Panc1 (cell line): ENCODE data around the gene BCL2L1. TPM values are rescaled to one million over a fixed set of nuclear protein-coding genes. Genes with fewer than 3 reads are reported as not detected.

Experiments
- ATAC-seq: fragments of 200-7000 bp; cut with Tn5 transposase; 2 replicates; pipeline ENCODE4 v1.9.1; 2020; ENCODE audit warnings: mild to moderate bottlenecking, moderate library complexity
- BruUV-seq: library from RNA; stranded (reverse); fragments of 400-500 nt; replicated peaks from 2 replicates; lab custom pipeline; 2021; lab: Mats Ljungman, UMichigan
- CTCF ChIA-PET: fragments of 300-600 bp; sonication (Branson Sonifier 250); formaldehyde crosslinking; loops from one replicate; lab custom pipeline; 2022; ENCODE audit warnings: antibody characterized with exemption; lab: Charles Lee
- POLR2A ChIA-PET: fragments of 300-600 bp; sonication (Branson Sonifier 250); formaldehyde crosslinking; loops from one replicate; lab custom pipeline; 2022; ENCODE audit warnings: antibody characterized with exemption; lab: Charles Lee
- DNase-seq: peaks from one replicate; pipeline ENCODE4 v3.0.0-alpha.2; 2010; ENCODE audit warnings: low read depth, low spot score
- H3K27ac ChIP-seq: 2 replicates; pipeline ENCODE4 v1.5.1; 2011; ENCODE audit warnings: mild to moderate bottlenecking, low read length, inconsistent platforms
- H3K27me3 ChIP-seq: fragments of 200-500 bp; sonication (Bioruptor generic); 2 replicates; pipeline ENCODE4 v1.6.0; 2014; ENCODE audit warnings: low read length, inconsistent platforms; ENCODE audit not compliant: control insufficient read depth, insufficient read depth
- H3K36me3 ChIP-seq: fragments of 200-500 bp; sonication (Bioruptor generic); 2 replicates; pipeline ENCODE4 v1.5.1; 2014; ENCODE audit warnings: inconsistent platforms, mild to moderate bottlenecking, low read length, moderate library complexity; ENCODE audit not compliant: control insufficient read depth, insufficient read depth
- H3K4me1 ChIP-seq: 2 replicates; pipeline ENCODE4 v1.5.1; 2011; ENCODE audit warnings: inconsistent platforms, mild to moderate bottlenecking, low read length, moderate library complexity; ENCODE audit not compliant: control insufficient read depth, insufficient read depth
- H3K4me3 ChIP-seq, 2 experiments: 2 replicates each; pipeline ENCODE4 v1.5.1; 2011 to 2012; ENCODE audit warnings: low read depth in 2 of 2, low read length in 2 of 2, mild to moderate bottlenecking in 2 of 2, inconsistent platforms in 1 of 2, moderate library complexity in 1 of 2
- H3K9me3 ChIP-seq: fragments of 200-500 bp; sonication (Bioruptor generic); 2 replicates; pipeline ENCODE4 v1.5.1; 2014; ENCODE audit warnings: low read depth, mild to moderate bottlenecking, inconsistent platforms, low read length, moderate library complexity; ENCODE audit not compliant: control insufficient read depth, insufficient read depth
- POLR2AphosphoS5 ChIP-seq: IDR thresholded peaks from 2 replicates; pipeline ENCODE4 v1.6.1; 2012; ENCODE audit warnings: mild to moderate bottlenecking, low read depth, low read length, moderate library complexity
- REST ChIP-seq, 2 experiments: IDR thresholded peaks; 2 replicates each; pipeline ENCODE4 v1.6.1; 2011 to 2012; ENCODE audit warnings: low read depth in 2 of 2, control low read depth in 1 of 2, low read length in 1 of 2, mild to moderate bottlenecking in 1 of 2, moderate library complexity in 1 of 2; ENCODE audit not compliant: insufficient read depth in 1 of 2
- SIN3A ChIP-seq: IDR thresholded peaks from 2 replicates; pipeline ENCODE4 v1.6.1; 2012; ENCODE audit warnings: low read depth, mild to moderate bottlenecking, low read length, moderate library complexity, borderline replicate concordance; ENCODE audit not compliant: insufficient read depth
- TCF7L2 ChIP-seq: IDR thresholded peaks from 2 replicates; pipeline ENCODE4 v1.6.1; 2011; ENCODE audit warnings: mild to moderate bottlenecking, low read depth, low read length, inconsistent platforms
- in situ Hi-C: cut with HindIII; loops from 2 replicates; pipeline ENCODE4 v1.10.0; 2016; ENCODE audit warnings: low sequenced_read_pairs, low pct_unique_long_range_greater_than_20kb
- intact Hi-C: fragments of 100-400 bp; cut with micrococcal nuclease; formaldehyde crosslinking; loops from one replicate; pipeline ENCODE4 v1.10.0; 2022; ENCODE audit not compliant: unreplicated experiment
- total RNA-seq: library from RNA; stranded (reverse); gene quantifications from one replicate; pipeline ENCODE4 v1.2.1, GENCODE V29; 2021; ENCODE audit not compliant: unreplicated experiment
- TF ChIP-seq, protein P1 (sequence below): fragments of 450-650 bp; IDR thresholded peaks from 2 replicates; pipeline ENCODE4 v1.5.1; 2017; ENCODE audit warnings: mild to moderate bottlenecking

Gene BCL2L1
- total RNA-seq, 1 experiment from 2014 or later = 150 TPM

DNA sequence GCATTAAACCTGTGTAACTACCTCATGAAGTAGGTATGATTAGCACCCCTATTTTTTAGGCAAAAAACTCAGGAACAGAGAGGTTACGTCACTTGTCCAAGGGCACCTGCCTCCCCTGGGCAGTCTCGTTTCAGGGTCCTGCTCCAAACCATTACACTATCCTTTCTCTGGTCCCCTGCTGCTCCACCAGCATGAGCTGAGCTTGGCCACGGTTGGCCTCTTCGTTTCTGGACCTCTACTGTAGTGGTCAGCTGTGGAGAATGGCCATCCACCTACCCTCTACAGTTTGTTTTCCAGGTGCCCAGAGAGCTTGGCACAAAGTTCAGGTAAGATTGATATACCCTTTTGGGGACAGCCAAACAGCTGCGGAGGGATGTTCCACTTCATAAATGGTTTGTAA lies 68.1 kb downstream of the BCL2L1 start:
- H3K27ac ChIP-seq = no peak overlapping the region
- in situ Hi-C loops = loop anchor here (5.0 kb wide), 1 partner anchor 33 kb away; no protein-coding TSS in a partner anchor
- no peak for TF ChIP-seq SIN3A
- no peak for TF ChIP-seq REST (IDR thresholded peaks at IDR 0.05; ENCODE audit: insufficient read depth in 1 of 2, low read depth in 2 of 2, low read length in 1 of 2)
- TF ChIP-seq POLR2AphosphoS5 = no peak
- no peak for TF ChIP-seq TCF7L2
- TF ChIP-seq, protein P1, sequence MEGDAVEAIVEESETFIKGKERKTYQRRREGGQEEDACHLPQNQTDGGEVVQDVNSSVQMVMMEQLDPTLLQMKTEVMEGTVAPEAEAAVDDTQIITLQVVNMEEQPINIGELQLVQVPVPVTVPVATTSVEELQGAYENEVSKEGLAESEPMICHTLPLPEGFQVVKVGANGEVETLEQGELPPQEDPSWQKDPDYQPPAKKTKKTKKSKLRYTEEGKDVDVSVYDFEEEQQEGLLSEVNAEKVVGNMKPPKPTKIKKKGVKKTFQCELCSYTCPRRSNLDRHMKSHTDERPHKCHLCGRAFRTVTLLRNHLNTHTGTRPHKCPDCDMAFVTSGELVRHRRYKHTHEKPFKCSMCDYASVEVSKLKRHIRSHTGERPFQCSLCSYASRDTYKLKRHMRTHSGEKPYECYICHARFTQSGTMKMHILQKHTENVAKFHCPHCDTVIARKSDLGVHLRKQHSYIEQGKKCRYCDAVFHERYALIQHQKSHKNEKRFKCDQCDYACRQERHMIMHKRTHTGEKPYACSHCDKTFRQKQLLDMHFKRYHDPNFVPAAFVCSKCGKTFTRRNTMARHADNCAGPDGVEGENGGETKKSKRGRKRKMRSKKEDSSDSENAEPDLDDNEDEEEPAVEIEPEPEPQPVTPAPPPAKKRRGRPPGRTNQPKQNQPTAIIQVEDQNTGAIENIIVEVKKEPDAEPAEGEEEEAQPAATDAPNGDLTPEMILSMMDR = no peak
- intact Hi-C loops = no loop called here
- ChIA-PET CTCF (interaction anchor here (0.7 to 0.9 kb wide), 2 partner anchors 20 to 21 kb away, joined by 7 to 13 read pairs; no protein-coding TSS in a partner anchor), POLR2A (interaction anchor here (0.7 kb wide), 1 partner anchor 59 kb away, joined by 8 read pairs; no protein-coding TSS in a partner anchor)
- ATAC-seq (0 out of 2 replicates have a peak, but pooled peaks have one; percentile 37), DNase-seq (no peak)
- no peaks in the 10 kb centered on the region for H3K9me3 ChIP-seq
- no peak overlapping the region for H3K4me3 ChIP-seq
- H3K36me3 ChIP-seq = no peaks in the 10 kb centered on the region
- BruUV-seq = no TSS peak
- no peaks in the 10 kb centered on the region for H3K27me3 ChIP-seq
- H3K4me1 ChIP-seq = no peaks in the 10 kb centered on the region

DNA sequence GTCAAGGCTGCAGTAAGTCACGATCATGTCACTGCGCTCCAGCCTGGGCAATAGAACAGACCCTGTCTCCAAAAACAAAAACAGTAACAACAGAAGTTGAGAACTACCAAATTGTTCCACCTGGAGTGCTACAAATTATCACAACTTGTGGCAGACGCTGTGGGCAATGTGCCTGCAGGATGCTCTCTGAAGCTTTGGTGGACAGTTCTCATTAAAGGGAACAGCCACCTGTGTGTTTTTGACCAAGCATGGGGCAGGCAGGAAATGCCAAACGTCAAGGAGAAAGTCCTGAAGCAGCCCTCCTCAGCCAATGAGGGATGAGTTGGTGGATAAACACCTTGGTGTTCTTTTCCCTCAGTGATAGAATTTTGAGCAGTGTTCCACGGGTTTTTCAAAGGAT lies 69.1 kb downstream of the BCL2L1 start:
- ChIA-PET POLR2A (interaction anchor here (0.7 kb wide), 1 partner anchor 60 kb away, joined by 8 read pairs; no protein-coding TSS in a partner anchor), CTCF (interaction anchor here (0.5 to 0.9 kb wide), 2 partner anchors 11 to 19 kb away, joined by 10 to 13 read pairs; no protein-coding TSS in a partner anchor)
- Histone ChIP-seq H3K4me1 (no peaks in the 10 kb centered on the region), H3K4me3 (no peak overlapping the region), H3K9me3 (no peaks in the 10 kb centered on the region), H3K27me3 (no peaks in the 10 kb centered on the region), H3K36me3 (no peaks in the 10 kb centered on the region), H3K27ac (no peak overlapping the region)
- no TSS peak for BruUV-seq
- in situ Hi-C loops = loop anchor here (5.0 kb wide), 1 partner anchor 34 kb away; no protein-coding TSS in a partner anchor
- no peak for TF ChIP-seq SIN3A
- TF ChIP-seq, protein P1 = no peak
- no peak for TF ChIP-seq POLR2AphosphoS5
- no peak for TF ChIP-seq REST (IDR thresholded peaks at IDR 0.05; ENCODE audit: insufficient read depth in 1 of 2, low read depth in 2 of 2, low read length in 1 of 2)
- TF ChIP-seq TCF7L2 = no peak
- ATAC-seq = peak; percentile 26
- intact Hi-C loops = no loop called here
- DNase-seq = no peak
